Liver (tissue), 9 donors: ENCODE results near the gene GTF3C4. TPM values are rescaled to one million over a fixed set of nuclear protein-coding genes. Genes with fewer than 3 reads are reported as not detected.

Source experiments
- DNase-seq: peaks from one replicate; pipeline ENCODE4 v3.0.0-alpha.2; 2017; ENCODE audit warnings: low spot score
- H3K27ac ChIP-seq, 2 donors: one replicate each; pipeline ENCODE4 v1.7.0; 2013; ENCODE audit warnings: inconsistent platforms in 2 of 2, low read length in 2 of 2, control low read depth in 1 of 2, low read depth in 1 of 2, mild to moderate bottlenecking in 1 of 2
- H3K27me3 ChIP-seq, 4 donors: one replicate each; pipeline versions ENCODE4 v1.6.1 to v1.7.0; 2013; ENCODE audit warnings: low read length in 3 of 4, inconsistent platforms in 1 of 4, mild to moderate bottlenecking in 1 of 4, moderate library complexity in 1 of 4; ENCODE audit not compliant: control insufficient read depth in 4 of 4, insufficient read depth in 4 of 4
- H3K36me3 ChIP-seq, 4 donors: one replicate each; pipeline versions ENCODE4 v1.6.1 to v1.7.0; 2013; ENCODE audit warnings: low read length in 3 of 4, mild to moderate bottlenecking in 3 of 4, low read depth in 1 of 4, moderate library complexity in 1 of 4; ENCODE audit not compliant: control insufficient read depth in 4 of 4, insufficient read depth in 3 of 4
- H3K4me1 ChIP-seq, 4 donors: one replicate each; pipeline versions ENCODE4 v1.6.1 to v1.7.0; 2013; ENCODE audit warnings: low read length in 3 of 4, mild to moderate bottlenecking in 3 of 4, moderate library complexity in 1 of 4; ENCODE audit not compliant: control insufficient read depth in 4 of 4, insufficient read depth in 4 of 4
- H3K4me3 ChIP-seq, 3 donors: one replicate each; pipeline versions ENCODE4 v1.6.1 to v1.7.0; 2013; ENCODE audit warnings: low read length in 3 of 3, control low read depth in 1 of 3, low read depth in 1 of 3, mild to moderate bottlenecking in 1 of 3
- H3K9ac ChIP-seq, 2 donors: one replicate each; pipeline ENCODE4 v1.7.0; 2013; ENCODE audit warnings: low read length in 2 of 2, mild to moderate bottlenecking in 2 of 2, moderate library complexity in 2 of 2, control low read depth in 1 of 2, low read depth in 1 of 2
- H3K9me3 ChIP-seq, 4 donors: one replicate each; pipeline versions ENCODE4 v1.6.1 to v1.7.0; 2013; ENCODE audit warnings: low read length in 3 of 4; ENCODE audit not compliant: control insufficient read depth in 4 of 4
- EGR1 ChIP-seq, 2 donors: IDR thresholded peaks; 2 replicates each; pipeline ENCODE4 v1.6.1; 2016 to 2018; ENCODE audit warnings: antibody characterized with exemption in 2 of 2, low read depth in 2 of 2
- FOXA1 ChIP-seq: IDR thresholded peaks from 2 replicates; pipeline ENCODE4 v1.6.1; 2016; ENCODE audit warnings: antibody characterized with exemption
- FOXA2 ChIP-seq: IDR thresholded peaks from 2 replicates; pipeline ENCODE4 v1.6.1; 2016; ENCODE audit warnings: antibody characterized with exemption
- GABPA ChIP-seq, 2 donors: IDR thresholded peaks in 1 of 2; conservative IDR thresholded peaks in 1 of 2; 2 replicates each; pipeline ENCODE4 v1.6.1; 2016; ENCODE audit warnings: antibody characterized with exemption in 2 of 2, mild to moderate bottlenecking in 1 of 2, moderate library complexity in 1 of 2
- HNF4A ChIP-seq, 2 donors: conservative IDR thresholded peaks; 2 replicates each; pipeline ENCODE4 v1.6.1; 2016; ENCODE audit warnings: antibody characterized with exemption in 2 of 2, mild to moderate bottlenecking in 2 of 2
- HNF4G ChIP-seq: IDR thresholded peaks from 2 replicates; pipeline ENCODE4 v1.6.1; 2016; ENCODE audit warnings: antibody characterized with exemption
- JUND ChIP-seq, 2 donors: IDR thresholded peaks; 2 replicates each; pipeline ENCODE4 v1.6.1; 2016; ENCODE audit warnings: antibody characterized with exemption in 2 of 2
- SP1 ChIP-seq: IDR thresholded peaks from 2 replicates; pipeline ENCODE4 v1.6.1; 2018; ENCODE audit warnings: antibody characterized with exemption, mild to moderate bottlenecking
- TAF1 ChIP-seq: conservative IDR thresholded peaks from 2 replicates; pipeline ENCODE4 v1.6.1; 2016; ENCODE audit warnings: antibody characterized with exemption, mild to moderate bottlenecking
- WGBS: extraction: QIAGEN DNeasy Blood & Tissue Kit; methylation state at CpG from one replicate; pipeline ENCODE4 v1.1.7; 2013; 5-methylcytosine and 5-hydroxymethylcytosine counted together
- polyA plus RNA-seq, 2 donors: library from polyadenylated mRNA; stranded (reverse) in 1 of 2; unstranded in 1 of 2; fragments of 200-250 nt in 1 of 2; fragments of >200 nt in 1 of 2; fragmentation: Nextera tagmentation in 1 of 2; extraction: Ambion mirVana in 1 of 2; gene quantifications; one replicate each; pipeline versions ENCODE4 v1.2.1 to v1.2.3, GENCODE V29; 2013 to 2015
- total RNA-seq, 2 donors: library from RNA; depleted of rRNA; stranded (reverse); fragments of >200 nt; gene quantifications; one replicate each; pipeline ENCODE4 v1.2.3, GENCODE V29; 2014
- TF ChIP-seq, protein P1 (sequence below): IDR thresholded peaks from 2 replicates; pipeline ENCODE4 v1.6.1; 2016; ENCODE audit warnings: antibody characterized with exemption
- TF ChIP-seq, protein P2 (sequence below): IDR thresholded peaks from 2 replicates; pipeline ENCODE4 v1.6.1; 2016; ENCODE audit warnings: antibody characterized with exemption
- TF ChIP-seq, protein P3 (sequence below): fragments of 150-350 bp; IDR thresholded peaks from 2 replicates; pipeline ENCODE4 v1.5.1; 2017; ENCODE audit warnings: improper control_type of control experiment, low read depth, low read length; ENCODE audit not compliant: missing input control
- TF ChIP-seq, protein P4 (sequence below): IDR thresholded peaks from 2 replicates; pipeline ENCODE4 v1.6.1; 2016; ENCODE audit warnings: antibody characterized with exemption, mild to moderate bottlenecking
- TF ChIP-seq, protein P5 (sequence below): IDR thresholded peaks from 2 replicates; pipeline ENCODE4 v1.6.1; 2016; ENCODE audit warnings: antibody characterized with exemption
- donor health status: healthy.
- donor health status: healthy.
- donor health status: healthy.
- donor health status: healthy.
- donor health status: healthy.

The GTF3C4 gene
- total and polyA plus RNA-seq, 4 donors: 1.4 to 7.2 (median 5.0) TPM

DNA sequence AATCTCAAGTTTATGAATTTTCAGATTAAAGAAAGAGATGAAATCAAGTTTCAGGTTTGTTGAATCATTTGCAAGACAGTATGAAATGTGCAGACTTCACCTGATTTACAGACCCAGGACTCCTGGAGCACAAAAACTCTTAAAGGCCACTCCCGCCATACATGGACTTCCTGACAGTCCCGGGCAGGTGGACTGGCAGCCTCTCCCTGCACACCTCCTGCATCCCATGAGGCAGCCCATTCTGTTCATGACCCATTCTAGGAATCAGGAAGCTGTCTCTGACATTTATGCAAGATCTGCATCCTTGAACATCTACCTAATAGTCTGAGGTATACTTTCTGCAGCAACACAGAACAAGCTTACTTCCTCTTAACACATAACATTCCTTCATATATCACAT lies 6.4 kb upstream of the GTF3C4 start:
- Histone ChIP-seq H3K36me3 (peaks cover 4 to 25% (median 17%) of the 10 kb centered on the region in 4 donors), H3K9me3 (no peaks in the 10 kb centered on the region), H3K4me3 (no peak overlapping the region), H3K27me3 (no peaks in the 10 kb centered on the region), H3K9ac (no peak overlapping the region), H3K4me1 (peaks cover 0 to 3% (median under 1%) of the 10 kb centered on the region in 4 donors), H3K27ac (no peak overlapping the region)
- no peak for DNase-seq
- 93% methylated on average over 2 of the region's 2 CpGs for WGBS
- TF ChIP-seq, protein P1, sequence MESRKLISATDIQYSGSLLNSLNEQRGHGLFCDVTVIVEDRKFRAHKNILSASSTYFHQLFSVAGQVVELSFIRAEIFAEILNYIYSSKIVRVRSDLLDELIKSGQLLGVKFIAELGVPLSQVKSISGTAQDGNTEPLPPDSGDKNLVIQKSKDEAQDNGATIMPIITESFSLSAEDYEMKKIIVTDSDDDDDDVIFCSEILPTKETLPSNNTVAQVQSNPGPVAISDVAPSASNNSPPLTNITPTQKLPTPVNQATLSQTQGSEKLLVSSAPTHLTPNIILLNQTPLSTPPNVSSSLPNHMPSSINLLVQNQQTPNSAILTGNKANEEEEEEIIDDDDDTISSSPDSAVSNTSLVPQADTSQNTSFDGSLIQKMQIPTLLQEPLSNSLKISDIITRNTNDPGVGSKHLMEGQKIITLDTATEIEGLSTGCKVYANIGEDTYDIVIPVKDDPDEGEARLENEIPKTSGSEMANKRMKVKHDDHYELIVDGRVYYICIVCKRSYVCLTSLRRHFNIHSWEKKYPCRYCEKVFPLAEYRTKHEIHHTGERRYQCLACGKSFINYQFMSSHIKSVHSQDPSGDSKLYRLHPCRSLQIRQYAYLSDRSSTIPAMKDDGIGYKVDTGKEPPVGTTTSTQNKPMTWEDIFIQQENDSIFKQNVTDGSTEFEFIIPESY: no peak
- TF ChIP-seq, protein P2, sequence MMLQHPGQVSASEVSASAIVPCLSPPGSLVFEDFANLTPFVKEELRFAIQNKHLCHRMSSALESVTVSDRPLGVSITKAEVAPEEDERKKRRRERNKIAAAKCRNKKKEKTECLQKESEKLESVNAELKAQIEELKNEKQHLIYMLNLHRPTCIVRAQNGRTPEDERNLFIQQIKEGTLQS: no peak
- TF ChIP-seq JUND (IDR thresholded peaks at IDR 0.05) (no peak), TAF1 (no peak)
- TF ChIP-seq, protein P3, sequence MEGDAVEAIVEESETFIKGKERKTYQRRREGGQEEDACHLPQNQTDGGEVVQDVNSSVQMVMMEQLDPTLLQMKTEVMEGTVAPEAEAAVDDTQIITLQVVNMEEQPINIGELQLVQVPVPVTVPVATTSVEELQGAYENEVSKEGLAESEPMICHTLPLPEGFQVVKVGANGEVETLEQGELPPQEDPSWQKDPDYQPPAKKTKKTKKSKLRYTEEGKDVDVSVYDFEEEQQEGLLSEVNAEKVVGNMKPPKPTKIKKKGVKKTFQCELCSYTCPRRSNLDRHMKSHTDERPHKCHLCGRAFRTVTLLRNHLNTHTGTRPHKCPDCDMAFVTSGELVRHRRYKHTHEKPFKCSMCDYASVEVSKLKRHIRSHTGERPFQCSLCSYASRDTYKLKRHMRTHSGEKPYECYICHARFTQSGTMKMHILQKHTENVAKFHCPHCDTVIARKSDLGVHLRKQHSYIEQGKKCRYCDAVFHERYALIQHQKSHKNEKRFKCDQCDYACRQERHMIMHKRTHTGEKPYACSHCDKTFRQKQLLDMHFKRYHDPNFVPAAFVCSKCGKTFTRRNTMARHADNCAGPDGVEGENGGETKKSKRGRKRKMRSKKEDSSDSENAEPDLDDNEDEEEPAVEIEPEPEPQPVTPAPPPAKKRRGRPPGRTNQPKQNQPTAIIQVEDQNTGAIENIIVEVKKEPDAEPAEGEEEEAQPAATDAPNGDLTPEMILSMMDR: no peak
- TF ChIP-seq, protein P4, sequence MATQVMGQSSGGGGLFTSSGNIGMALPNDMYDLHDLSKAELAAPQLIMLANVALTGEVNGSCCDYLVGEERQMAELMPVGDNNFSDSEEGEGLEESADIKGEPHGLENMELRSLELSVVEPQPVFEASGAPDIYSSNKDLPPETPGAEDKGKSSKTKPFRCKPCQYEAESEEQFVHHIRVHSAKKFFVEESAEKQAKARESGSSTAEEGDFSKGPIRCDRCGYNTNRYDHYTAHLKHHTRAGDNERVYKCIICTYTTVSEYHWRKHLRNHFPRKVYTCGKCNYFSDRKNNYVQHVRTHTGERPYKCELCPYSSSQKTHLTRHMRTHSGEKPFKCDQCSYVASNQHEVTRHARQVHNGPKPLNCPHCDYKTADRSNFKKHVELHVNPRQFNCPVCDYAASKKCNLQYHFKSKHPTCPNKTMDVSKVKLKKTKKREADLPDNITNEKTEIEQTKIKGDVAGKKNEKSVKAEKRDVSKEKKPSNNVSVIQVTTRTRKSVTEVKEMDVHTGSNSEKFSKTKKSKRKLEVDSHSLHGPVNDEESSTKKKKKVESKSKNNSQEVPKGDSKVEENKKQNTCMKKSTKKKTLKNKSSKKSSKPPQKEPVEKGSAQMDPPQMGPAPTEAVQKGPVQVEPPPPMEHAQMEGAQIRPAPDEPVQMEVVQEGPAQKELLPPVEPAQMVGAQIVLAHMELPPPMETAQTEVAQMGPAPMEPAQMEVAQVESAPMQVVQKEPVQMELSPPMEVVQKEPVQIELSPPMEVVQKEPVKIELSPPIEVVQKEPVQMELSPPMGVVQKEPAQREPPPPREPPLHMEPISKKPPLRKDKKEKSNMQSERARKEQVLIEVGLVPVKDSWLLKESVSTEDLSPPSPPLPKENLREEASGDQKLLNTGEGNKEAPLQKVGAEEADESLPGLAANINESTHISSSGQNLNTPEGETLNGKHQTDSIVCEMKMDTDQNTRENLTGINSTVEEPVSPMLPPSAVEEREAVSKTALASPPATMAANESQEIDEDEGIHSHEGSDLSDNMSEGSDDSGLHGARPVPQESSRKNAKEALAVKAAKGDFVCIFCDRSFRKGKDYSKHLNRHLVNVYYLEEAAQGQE: no peak
- TF ChIP-seq, protein P5, sequence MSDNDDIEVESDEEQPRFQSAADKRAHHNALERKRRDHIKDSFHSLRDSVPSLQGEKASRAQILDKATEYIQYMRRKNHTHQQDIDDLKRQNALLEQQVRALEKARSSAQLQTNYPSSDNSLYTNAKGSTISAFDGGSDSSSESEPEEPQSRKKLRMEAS: no peak

DNA sequence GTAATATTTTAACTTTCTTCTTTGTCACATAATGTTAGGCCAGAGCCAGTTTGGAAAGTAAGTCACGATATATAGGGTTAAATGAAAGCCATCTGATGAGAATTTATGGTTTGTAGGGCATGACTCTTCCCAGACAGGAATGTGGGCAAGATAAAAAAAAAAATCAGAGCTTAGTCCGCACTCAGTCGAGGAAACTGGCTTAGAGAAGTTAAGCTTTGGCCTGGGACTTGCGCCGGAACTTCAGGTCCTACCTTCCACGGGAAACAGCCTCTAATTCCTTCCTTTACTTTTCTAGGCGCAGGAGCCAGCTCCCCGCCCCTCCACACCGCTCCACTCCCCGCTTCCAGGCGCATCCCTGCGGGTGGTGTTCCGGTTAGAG lies 956 bp upstream of the GTF3C4 start:
- peak overlapping the region; percentile 92 to 96 for H3K27ac ChIP-seq
- peak overlapping the region; percentile 86 to 91 (median 88) for H3K4me3 ChIP-seq
- WGBS: under 1% methylated on average over 13 of the region's 13 CpGs
- H3K27me3 ChIP-seq: no peaks in the 10 kb centered on the region
- peaks cover 0 to 1% (median 0%) of the 10 kb centered on the region in 4 donors for H3K36me3 ChIP-seq
- H3K9ac ChIP-seq: peak overlapping the region; percentile 69 to 76
- TF ChIP-seq, protein P1: no peak
- TF ChIP-seq HNF4G: no peak
- TF ChIP-seq, protein P5: peak; percentile 76
- TF ChIP-seq SP1: no peak
- no peak for TF ChIP-seq TAF1
- TF ChIP-seq FOXA2: no peak
- no peak for TF ChIP-seq FOXA1
- TF ChIP-seq JUND (IDR thresholded peaks at IDR 0.05): no peak
- TF ChIP-seq EGR1 (IDR thresholded peaks at IDR 0.05; ENCODE audit: low read depth in 2 of 2): no peak
- TF ChIP-seq GABPA (IDR thresholded peaks at IDR 0.05 in 1 of 2, conservative IDR thresholded peaks at IDR 0.05 in 1 of 2): peak in 1 of 2 donors; percentile 14
- TF ChIP-seq HNF4A (conservative IDR thresholded peaks at IDR 0.05): no peak
- peaks cover 2 to 27% (median 19%) of the 10 kb centered on the region in 4 donors for H3K4me1 ChIP-seq
- H3K9me3 ChIP-seq: no peaks in the 10 kb centered on the region
- no peak for DNase-seq
